GM19452 (cell line): ENCODE data around the gene MZT2B.
"Not testable (repeated sequence)": the region's sequence is repeated elsewhere in the genome, so short reads cannot be mapped to it uniquely, and the experiment has no call there.

Source experiments
- ATAC-seq: cut with Tn5 transposase; IDR thresholded peaks from one replicate; pipeline ENCODE4 v1.9.1; 2021; ENCODE audit not compliant: unreplicated experiment

The MZT2B gene

DNA sequence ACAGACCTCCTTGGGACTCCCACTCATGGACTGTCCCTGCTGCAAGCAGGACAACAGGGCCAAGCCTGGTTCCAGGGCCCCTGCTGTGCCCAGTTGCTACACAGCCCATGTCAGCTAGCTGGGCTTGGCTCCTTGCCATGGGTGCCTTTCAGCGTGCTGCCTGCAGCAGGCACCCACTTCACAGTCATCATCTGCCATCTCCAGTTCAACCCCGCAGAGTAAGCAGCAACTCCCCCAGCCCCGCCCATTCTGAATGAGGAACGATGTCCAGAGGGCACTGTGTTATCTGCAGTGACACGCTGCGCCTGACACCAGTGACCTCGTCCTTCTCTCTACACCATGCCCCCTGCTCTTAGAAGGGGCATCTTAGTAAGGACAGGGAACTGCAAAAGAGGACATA lies 20.5 kb downstream of the MZT2B start:
- ATAC-seq = not testable (repeated sequence)

DNA sequence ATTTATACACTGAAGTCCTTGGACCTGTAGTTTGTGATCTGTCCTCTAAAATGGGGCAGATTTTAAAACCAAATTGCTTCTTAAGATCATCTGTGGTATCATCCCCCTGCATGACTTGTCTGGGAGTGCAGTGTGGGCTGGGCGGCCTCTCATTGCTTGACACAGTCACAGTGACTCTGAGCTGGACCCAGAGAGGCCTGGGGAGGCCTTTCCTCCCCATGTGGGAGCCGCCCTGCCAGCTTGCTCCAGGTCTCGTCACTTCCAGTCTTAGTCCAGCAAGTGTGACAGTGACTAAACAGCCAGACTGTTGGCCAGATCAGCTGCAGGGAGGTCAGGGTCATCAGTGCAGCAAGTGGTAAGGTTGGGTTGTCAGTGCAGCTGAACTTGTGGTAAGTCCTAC lies 21.1 kb downstream of the MZT2B start:
- ATAC-seq = not testable (repeated sequence)

DNA sequence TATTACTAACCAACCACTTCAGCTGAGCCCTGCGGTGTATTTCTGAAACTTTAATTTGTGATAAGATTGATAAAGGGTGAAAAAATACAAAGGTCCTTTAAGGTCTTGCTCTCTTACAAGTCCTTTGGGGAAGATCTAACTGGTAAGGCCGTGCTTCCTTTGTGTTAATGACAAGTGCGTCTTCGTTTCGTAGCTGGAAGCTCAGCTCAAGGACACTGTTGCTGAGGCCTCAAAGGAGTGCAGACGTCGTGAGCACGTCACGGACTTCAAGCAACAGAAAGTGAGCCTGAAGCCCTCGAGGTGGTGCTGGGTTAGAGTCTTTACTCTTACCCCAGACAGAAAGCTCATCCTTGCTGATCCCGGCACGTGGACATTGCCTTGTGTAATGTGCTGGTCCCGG lies 25.0 kb downstream of the MZT2B start:
- ATAC-seq = not testable (repeated sequence)

DNA sequence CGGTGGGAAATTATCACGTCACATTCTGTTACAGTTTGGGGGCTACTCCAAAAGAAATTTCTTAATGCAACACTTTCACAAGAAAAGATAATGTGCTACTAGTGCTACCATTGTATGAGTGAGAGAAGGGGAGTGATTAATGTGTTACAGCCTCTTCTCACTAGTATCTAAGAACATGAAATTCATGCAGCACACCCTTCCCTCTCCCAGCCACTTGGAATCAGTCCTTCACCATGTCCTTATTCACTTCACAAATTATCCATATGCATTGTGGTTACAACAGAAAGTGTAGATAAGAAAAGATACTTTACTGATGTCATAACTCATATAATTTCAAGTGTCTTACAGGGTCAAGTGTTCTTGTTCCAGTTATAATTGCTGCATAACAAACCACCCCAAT lies 37.1 kb downstream of the MZT2B start:
- ATAC-seq = not testable (repeated sequence)

DNA sequence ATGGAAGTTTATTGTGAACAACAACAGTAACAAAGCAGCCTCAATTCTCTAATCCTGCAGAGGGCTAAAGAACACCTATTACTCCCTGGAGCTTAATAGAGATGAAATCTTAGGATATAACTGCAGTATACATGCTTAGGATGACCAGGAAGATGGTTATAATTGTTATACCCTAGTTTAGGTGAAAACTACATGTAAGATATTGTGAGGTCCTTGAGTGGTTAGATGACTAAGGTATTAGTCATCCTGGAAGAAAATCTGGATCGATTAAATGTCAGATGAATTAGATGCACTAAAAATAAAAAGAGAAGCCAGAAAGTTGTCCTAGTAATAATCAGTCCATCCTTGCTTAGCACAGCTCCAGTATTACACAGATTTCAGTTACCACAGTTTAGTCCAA lies 38.4 kb downstream of the MZT2B start:
- ATAC-seq = not testable (repeated sequence)

DNA sequence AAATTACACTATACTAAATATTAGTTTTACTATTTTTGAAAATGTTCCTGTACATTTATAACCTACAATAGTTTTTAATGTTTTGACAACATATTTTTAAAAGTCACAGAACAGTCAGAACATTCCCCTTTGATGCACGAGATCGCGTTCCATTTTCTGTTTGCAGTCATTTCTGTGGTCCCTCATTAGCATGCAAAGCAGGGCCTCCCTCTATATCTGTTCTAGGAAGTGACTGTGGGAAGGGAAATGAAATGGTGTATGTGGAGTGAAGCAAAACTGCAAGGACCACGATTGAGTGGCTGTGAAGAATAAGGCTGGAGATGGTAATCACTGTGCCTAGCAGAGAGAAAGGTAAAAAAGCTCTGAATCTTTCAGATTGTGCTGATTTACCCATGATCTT lies 40.5 kb downstream of the MZT2B start:
- ATAC-seq = peak; percentile 71

DNA sequence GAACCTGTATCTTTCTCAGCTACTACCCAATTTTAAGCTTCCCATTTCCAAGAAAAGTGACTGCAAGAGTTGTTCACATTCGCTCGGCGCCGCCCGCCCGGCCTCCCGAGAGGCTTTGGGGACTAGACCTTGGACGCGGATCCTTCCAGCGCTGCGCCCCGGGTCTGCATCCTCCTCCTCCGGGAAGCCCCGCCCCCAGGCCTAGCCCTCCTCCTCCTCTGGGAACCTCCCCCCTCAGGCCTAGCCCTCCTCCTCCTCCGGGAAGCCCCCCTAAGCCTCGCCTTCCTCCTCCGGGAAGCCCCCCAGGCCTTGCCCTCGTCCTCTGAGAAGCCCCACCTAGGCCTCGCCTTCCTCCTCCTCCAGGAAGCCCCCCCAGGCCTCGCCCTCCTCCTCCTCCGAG lies 45.9 kb downstream of the MZT2B start:
- ATAC-seq = not testable (repeated sequence)

DNA sequence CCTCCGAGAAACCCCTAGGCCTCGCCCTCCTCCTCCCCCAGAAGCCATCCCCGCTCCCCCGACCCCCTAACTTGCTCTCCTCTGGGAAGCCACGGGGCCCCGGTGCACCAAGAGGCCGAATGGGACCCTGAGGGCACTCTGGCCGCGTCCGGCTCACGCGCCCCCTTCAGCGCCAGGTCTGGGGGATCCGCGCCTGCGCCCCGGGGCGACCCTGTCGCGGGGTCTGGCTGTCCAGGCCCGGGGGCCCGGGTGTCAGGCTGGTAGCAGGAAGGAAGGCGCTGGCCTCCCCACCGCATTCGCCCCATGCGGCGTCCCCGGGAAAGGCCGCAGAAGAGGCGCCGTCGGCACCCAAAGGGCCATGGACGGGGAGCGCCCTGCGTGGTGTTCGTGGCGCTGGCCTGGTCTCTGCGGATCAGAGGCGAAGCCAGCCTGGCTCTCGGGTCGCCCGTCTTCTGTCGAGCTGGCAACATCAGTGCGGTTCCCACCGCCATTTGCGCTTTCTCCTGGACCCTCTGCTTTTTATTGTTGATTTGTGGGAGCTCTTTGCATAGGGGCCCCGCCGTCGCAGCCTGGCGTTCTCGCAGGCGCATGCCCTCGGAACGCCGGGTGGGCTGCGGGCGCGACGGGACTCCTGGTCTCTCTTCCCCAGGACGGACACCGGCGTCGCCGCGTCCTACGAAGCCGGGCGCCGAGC lies 46.6 kb downstream of the MZT2B start:
- ATAC-seq = not testable (repeated sequence)

DNA sequence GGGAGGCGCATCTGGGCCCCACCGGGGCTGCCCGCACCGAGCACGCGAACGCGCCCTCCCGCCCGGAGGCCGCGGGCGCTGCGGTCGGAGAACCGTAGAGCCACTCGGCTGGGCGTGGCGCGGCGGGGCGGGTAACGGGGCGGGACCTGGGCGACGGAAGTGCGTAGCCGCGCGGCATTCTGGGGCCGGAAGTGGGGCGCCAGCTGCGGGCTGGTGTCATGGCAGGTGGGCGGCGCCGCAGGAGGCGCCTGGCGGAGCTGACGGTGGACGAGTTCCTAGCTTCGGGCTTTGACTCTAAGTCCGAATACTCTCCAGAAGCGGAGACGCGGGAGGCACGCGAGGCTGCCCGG lies 47.1 kb downstream of the MZT2B start:
- not testable (repeated sequence) for ATAC-seq

DNA sequence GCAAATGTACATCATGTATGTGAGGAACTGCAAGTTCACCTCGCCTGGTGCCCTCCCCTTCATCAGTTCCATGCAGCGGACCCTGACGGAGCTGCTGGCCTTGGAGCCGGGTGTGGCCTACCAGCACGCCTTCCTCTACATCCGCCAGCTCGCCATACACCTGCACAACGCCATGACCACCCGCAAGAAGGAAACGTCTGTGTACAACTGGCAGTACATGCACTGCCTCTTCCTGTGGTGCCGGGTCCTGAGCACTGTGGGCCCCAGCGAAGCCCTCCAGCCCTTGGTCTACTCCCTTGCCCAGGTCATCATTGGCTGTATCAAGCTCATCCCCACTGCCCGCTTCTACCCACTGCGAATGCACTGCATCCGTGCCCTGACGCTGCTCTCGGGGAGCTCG lies 48.3 kb downstream of the MZT2B start:
- not testable (repeated sequence) for ATAC-seq

DNA sequence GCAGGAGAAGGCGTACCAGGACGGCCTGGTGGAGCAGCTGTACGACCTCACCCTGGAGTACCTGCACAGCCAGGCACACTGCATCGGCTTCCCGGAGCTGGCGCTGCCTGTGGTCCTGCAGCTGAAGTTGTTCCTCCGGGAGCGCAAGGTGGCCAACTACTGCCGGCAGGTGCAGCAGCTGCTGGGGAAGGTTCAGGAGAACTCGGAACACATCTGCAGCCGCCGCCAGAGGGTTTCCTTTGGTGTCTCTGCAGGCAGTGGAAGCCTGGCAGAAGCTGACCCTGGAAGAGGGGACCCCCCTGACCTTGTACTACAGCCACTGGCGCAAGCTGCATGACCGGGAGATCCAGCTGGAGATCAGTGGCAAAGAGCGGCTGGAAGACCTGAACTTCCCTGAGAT lies 48.8 kb downstream of the MZT2B start:
- ATAC-seq = not testable (repeated sequence)

DNA sequence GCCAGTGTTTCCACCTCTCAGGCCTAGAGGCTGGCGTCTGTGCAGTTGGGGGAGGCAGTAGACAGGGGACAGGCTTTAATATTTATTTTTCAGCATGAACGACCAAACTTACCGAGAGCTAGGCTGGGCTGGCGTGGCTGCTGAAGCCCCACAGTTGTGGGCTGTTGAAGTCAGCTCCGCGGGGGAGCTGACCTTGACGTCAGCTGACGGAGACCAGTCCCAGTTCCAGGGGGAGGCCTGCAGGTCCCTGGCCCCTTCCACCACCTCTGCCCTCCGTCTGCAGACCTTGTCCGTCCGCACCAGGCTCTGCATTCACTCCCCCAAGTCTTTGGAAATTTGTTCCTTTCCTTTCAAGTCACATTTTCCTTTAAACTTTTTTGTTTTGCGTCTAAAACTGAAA lies 49.6 kb downstream of the MZT2B start:
- no peak for ATAC-seq

DNA sequence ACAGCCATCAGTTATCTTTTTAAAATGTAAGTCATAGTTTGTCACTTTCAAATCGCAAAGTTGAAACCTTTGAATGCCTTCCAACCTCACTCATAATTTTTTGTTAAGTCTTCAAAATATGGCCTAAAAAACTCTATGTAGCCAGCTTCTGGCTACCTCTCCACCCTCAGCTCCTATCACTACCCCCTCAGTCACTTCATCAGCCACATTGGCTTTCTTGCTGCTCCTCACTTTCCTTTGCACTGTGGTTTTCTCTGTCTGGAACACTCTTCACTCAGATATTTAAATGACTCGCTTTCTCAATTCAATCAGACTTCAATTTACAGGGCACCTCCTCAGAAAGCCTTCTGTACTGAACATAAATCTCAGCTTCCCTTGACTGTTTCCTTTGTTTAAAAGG lies 51.0 kb downstream of the MZT2B start:
- not testable (repeated sequence) for ATAC-seq

DNA sequence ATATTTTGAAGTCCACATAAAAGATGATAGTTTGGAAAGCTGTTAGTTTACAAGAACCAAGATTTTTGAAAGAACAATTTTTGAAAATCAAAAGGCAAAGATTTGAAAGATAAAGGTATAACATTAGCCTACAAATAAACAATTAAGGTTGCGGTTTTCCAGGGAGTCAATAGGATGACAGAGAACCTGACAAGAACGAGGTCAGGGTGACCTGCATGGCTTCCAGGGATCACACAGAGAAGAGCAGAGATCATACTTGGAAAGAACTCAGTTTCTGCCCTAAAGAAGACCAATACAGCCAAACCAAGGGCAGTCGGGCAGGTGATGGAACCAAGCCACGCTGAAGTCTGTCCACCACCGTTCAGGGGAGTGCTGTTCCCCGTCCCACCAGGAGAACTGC lies 57.5 kb downstream of the MZT2B start:
- ATAC-seq = not testable (repeated sequence)
